ENCODE results near the gene ATG7. TPM values are rescaled to one million over a fixed set of nuclear protein-coding genes. Genes with fewer than 3 reads are reported as not detected.
A peak's percentile ranks its signal among the peaks of the same experiment; 100 is the strongest.

Gene ATG7
- total RNA-seq, 1 experiment from 2014 or later, result 36.0 TPM

DNA sequence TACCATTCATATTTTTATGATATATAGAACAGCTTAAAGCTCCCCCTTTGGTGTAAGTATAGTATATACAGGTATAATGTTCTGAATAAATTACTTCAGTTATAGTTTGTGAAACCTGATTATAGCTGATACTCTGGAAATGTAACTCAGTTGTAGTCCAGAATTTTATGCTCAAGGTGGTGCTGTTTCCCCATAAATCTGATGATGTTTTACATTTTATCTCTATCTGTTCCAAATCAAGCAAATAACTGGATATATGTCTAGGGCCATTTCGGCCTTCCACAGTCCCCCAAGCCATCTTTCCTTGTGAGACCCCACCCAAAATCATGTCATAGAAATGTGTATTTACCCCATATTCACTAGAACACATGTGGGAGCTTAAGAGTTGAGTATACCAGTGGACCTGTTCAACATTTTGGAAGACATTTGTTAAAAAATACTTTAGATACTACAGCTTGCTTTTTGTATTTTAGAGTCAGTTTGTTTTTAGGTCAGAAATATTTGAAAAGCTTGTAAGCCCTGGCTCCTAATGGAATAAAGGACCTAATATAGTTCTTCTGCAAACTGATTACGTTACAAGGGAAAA lies 107.1 kb downstream of the ATG7 start:
- DNase-seq (ENCODE audit: low read depth, low spot score) (peak; percentile 35), ATAC-seq (peak; percentile 69)
- intact Hi-C loops (cut with micrococcal nuclease; ENCODE audit: unreplicated experiment) (loop anchor here (2.0 to 10.0 kb wide), 3 partner anchors 168 to 425 kb away; no protein-coding TSS in a partner anchor), in situ Hi-C loops (cut with HindIII; ENCODE audit: low pct_unique_long_range_greater_than_20kb, low sequenced_read_pairs) (no loop called here)
- Histone ChIP-seq H3K36me3 (ENCODE audit: control insufficient read depth, insufficient read depth, low read length) (peaks cover 5% of the 10 kb centered on the region; the same call in 1 of the 2 replicates), H3K4me1 (ENCODE audit: control insufficient read depth, insufficient read depth, low read length) (peaks cover 13% of the 10 kb centered on the region; the same call in 1 of the 2 replicates), H3K4me3 (ENCODE audit: low read depth in 2 of 2, low read length in 2 of 2) (no peak overlapping the region), H3K27me3 (ENCODE audit: control insufficient read depth, insufficient read depth, low read length) (no peaks in the 10 kb centered on the region), H3K27ac (ENCODE audit: low read length) (peak overlapping the region; percentile 92), H3K9me3 (ENCODE audit: control insufficient read depth, insufficient read depth, low read depth, low read length) (no peaks in the 10 kb centered on the region)
- CTCF ChIA-PET, result interaction anchor here (0.6 to 1.3 kb wide), 4 partner anchors 12 to 262 kb away, joined by 3 to 4 read pairs (median 3); no protein-coding TSS in a partner anchor
- no TSS peak for BruUV-seq (replicated peaks)
- TF ChIP-seq SIN3A (IDR thresholded peaks at IDR 0.05; ENCODE audit: borderline replicate concordance, insufficient read depth, low read depth, low read length), result no peak
- TF ChIP-seq, protein P1, sequence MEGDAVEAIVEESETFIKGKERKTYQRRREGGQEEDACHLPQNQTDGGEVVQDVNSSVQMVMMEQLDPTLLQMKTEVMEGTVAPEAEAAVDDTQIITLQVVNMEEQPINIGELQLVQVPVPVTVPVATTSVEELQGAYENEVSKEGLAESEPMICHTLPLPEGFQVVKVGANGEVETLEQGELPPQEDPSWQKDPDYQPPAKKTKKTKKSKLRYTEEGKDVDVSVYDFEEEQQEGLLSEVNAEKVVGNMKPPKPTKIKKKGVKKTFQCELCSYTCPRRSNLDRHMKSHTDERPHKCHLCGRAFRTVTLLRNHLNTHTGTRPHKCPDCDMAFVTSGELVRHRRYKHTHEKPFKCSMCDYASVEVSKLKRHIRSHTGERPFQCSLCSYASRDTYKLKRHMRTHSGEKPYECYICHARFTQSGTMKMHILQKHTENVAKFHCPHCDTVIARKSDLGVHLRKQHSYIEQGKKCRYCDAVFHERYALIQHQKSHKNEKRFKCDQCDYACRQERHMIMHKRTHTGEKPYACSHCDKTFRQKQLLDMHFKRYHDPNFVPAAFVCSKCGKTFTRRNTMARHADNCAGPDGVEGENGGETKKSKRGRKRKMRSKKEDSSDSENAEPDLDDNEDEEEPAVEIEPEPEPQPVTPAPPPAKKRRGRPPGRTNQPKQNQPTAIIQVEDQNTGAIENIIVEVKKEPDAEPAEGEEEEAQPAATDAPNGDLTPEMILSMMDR (IDR thresholded peaks at IDR 0.05), result peak; percentile 49; the same call in 1 of the 2 replicates
- POLR2A ChIA-PET, result interaction anchor here (0.6 kb wide), 1 partner anchor 264 kb away, joined by 3 read pairs; no protein-coding TSS in a partner anchor

GRCh38 chr3:11379824-11380701 lies 107.9 kb downstream of the ATG7 start:
- intact Hi-C loops (cut with micrococcal nuclease; ENCODE audit: unreplicated experiment) (loop anchor here (2.0 to 10.0 kb wide), 3 partner anchors 167 to 425 kb away; no protein-coding TSS in a partner anchor), in situ Hi-C loops (cut with HindIII; ENCODE audit: low pct_unique_long_range_greater_than_20kb, low sequenced_read_pairs) (no loop called here)
- peaks cover 16% of the 10 kb centered on the region; the same call in 1 of the 2 replicates for H3K4me1 ChIP-seq (ENCODE audit: control insufficient read depth, insufficient read depth, low read length)
- no peaks in the 10 kb centered on the region for H3K9me3 ChIP-seq (ENCODE audit: control insufficient read depth, insufficient read depth, low read depth, low read length)
- POLR2A ChIA-PET, result no interaction called here
- CTCF ChIA-PET, result interaction anchor here (0.6 to 1.3 kb wide), 5 partner anchors 11 to 271 kb away, joined by 3 to 4 read pairs (median 3); no protein-coding TSS in a partner anchor
- peaks cover 5% of the 10 kb centered on the region; the same call in 1 of the 2 replicates for H3K36me3 ChIP-seq (ENCODE audit: control insufficient read depth, insufficient read depth, low read length)
- ATAC-seq (no peak), DNase-seq (ENCODE audit: low read depth, low spot score) (no peak)
- H3K27ac ChIP-seq (ENCODE audit: low read length), result peak overlapping the region; percentile 92
- no peaks in the 10 kb centered on the region for H3K27me3 ChIP-seq (ENCODE audit: control insufficient read depth, insufficient read depth, low read length)
- TF ChIP-seq POLR2AphosphoS5 (IDR thresholded peaks at IDR 0.05; ENCODE audit: low read depth, low read length) (no peak), TCF7L2 (IDR thresholded peaks at IDR 0.05; ENCODE audit: low read depth, low read length) (no peak), SIN3A (IDR thresholded peaks at IDR 0.05; ENCODE audit: borderline replicate concordance, insufficient read depth, low read depth, low read length) (no peak)
- TF ChIP-seq, protein P1 (IDR thresholded peaks at IDR 0.05), result no peak
- TF ChIP-seq, protein P2, sequence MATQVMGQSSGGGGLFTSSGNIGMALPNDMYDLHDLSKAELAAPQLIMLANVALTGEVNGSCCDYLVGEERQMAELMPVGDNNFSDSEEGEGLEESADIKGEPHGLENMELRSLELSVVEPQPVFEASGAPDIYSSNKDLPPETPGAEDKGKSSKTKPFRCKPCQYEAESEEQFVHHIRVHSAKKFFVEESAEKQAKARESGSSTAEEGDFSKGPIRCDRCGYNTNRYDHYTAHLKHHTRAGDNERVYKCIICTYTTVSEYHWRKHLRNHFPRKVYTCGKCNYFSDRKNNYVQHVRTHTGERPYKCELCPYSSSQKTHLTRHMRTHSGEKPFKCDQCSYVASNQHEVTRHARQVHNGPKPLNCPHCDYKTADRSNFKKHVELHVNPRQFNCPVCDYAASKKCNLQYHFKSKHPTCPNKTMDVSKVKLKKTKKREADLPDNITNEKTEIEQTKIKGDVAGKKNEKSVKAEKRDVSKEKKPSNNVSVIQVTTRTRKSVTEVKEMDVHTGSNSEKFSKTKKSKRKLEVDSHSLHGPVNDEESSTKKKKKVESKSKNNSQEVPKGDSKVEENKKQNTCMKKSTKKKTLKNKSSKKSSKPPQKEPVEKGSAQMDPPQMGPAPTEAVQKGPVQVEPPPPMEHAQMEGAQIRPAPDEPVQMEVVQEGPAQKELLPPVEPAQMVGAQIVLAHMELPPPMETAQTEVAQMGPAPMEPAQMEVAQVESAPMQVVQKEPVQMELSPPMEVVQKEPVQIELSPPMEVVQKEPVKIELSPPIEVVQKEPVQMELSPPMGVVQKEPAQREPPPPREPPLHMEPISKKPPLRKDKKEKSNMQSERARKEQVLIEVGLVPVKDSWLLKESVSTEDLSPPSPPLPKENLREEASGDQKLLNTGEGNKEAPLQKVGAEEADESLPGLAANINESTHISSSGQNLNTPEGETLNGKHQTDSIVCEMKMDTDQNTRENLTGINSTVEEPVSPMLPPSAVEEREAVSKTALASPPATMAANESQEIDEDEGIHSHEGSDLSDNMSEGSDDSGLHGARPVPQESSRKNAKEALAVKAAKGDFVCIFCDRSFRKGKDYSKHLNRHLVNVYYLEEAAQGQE (IDR thresholded peaks at IDR 0.05; ENCODE audit: insufficient read depth in 1 of 2, low read depth in 2 of 2, low read length in 1 of 2), result no peak
- H3K4me3 ChIP-seq (ENCODE audit: low read depth in 2 of 2, low read length in 2 of 2), result no peak overlapping the region
- BruUV-seq (replicated peaks), result no TSS peak
